ENCODE results near the gene FAM53B. TPM values are rescaled to one million over a fixed set of nuclear protein-coding genes. Genes with fewer than 3 reads are reported as not detected.

The FAM53B gene
- total and polyA plus RNA-seq, 4 donors, result 21.8 to 31.2 (median 29.7) TPM

DNA sequence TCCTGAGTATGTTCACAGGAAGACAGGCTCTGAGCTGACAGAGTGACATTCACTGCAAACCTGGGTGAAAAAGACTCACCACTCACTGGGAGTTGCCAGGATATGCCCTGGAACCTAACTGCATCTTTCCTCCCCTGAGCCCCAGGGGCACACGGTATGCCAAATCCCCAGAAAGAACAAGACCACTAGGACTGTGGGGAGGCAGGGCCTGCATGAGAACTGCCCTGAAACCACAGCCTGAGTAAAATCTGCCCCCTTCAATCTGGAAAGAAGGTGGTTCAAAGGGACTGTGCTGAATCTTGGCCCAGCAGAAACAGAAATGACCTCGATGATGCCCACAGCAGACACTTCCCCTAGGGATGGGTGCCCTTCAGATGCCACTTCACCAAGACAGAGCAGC lies 6.5 kb downstream of the FAM53B start:
- no peak for DNase-seq (ENCODE audit: low read depth in 4 of 6, low spot score in 6 of 6)
- Histone ChIP-seq H3K27me3 (ENCODE audit: control insufficient read depth, insufficient read depth, low read length) (no peaks in the 10 kb centered on the region), H3K9me3 (ENCODE audit: control insufficient read depth, insufficient read depth, low read length) (no peaks in the 10 kb centered on the region), H3K4me3 (ENCODE audit: low read depth, low read length) (no peak overlapping the region), H3K4me1 (ENCODE audit: control insufficient read depth, insufficient read depth, low read length) (peaks cover 87% of the 10 kb centered on the region), H3K27ac (ENCODE audit: low read depth, low read length) (no peak overlapping the region), H3K36me3 (ENCODE audit: control insufficient read depth, insufficient read depth, low read length) (peaks cover 16% of the 10 kb centered on the region)
- WGBS (ENCODE audit: insufficient coverage), result 83% methylated on average over 1 of the region's 2 CpGs

DNA sequence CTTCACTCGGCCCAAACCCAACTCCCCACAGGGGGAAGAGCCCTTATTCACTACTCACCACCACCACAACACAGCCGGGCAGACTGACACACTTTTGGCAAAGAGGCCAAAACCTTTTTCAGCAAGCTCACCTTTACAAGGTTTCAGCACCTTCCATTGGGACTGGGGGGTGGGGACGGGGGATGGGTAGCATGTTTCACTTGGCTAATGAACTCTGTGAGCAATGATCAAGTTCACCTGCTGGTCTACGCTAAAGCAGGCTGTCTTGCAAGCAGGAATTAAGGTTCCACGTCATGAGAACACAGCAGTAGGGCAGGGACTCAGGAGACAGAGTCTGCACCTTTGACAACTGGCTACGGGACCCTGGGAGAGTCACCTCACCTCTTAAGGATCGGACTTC lies 7.0 kb downstream of the FAM53B start:
- Histone ChIP-seq H3K27me3 (ENCODE audit: control insufficient read depth, insufficient read depth, low read length) (no peaks in the 10 kb centered on the region), H3K4me3 (ENCODE audit: low read depth, low read length) (no peak overlapping the region), H3K4me1 (ENCODE audit: control insufficient read depth, insufficient read depth, low read length) (peaks cover 87% of the 10 kb centered on the region), H3K27ac (ENCODE audit: low read depth, low read length) (peak overlapping the region; percentile 69), H3K9me3 (ENCODE audit: control insufficient read depth, insufficient read depth, low read length) (no peaks in the 10 kb centered on the region), H3K36me3 (ENCODE audit: control insufficient read depth, insufficient read depth, low read length) (peaks cover 19% of the 10 kb centered on the region)
- WGBS (ENCODE audit: insufficient coverage), result 68% methylated on average over 5 of the region's 7 CpGs
- no peak for DNase-seq (ENCODE audit: low read depth in 4 of 6, low spot score in 6 of 6)

DNA sequence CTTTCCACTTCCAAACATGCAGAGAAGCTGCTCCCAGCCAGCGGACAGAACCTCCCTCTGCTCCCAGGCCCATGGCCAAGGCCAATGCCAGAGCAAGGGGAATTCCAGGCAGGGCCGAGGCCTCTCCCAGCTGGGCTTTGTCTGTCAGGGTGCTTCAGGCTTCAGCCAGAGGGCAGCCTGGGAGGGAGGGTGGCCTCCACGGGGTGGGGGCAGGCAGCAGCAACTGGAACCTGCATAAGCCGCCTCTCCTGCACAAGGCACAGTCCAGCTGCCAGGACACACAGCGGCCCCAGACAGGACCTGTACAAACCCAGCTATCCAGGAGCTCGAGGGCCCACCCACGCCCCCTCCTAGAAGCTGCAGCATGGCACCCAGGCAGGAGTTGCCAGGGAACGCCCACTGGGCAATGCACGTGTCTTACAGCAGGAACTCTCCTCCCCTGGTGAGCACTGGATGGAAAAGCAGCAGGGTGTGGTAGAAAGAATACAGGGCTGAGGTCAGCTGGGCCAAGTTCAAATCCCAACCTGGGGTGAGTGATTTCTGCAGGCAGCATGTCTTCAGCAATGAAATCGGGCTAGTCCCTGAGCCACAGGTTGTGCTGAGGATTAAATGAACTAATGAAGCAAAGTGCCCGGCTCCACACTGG lies 7.6 kb downstream of the FAM53B start:
- H3K27ac ChIP-seq (ENCODE audit: low read depth, low read length), result peak overlapping the region; percentile 69
- peak in 1 of 6 donors; percentile 70 for DNase-seq (ENCODE audit: low read depth in 4 of 6, low spot score in 6 of 6)
- H3K27me3 ChIP-seq (ENCODE audit: control insufficient read depth, insufficient read depth, low read length), result no peaks in the 10 kb centered on the region
- no peak overlapping the region for H3K4me3 ChIP-seq (ENCODE audit: low read depth, low read length)
- peaks cover 87% of the 10 kb centered on the region for H3K4me1 ChIP-seq (ENCODE audit: control insufficient read depth, insufficient read depth, low read length)
- 39% methylated on average over 10 of the region's 11 CpGs for WGBS (ENCODE audit: insufficient coverage)
- no peaks in the 10 kb centered on the region for H3K9me3 ChIP-seq (ENCODE audit: control insufficient read depth, insufficient read depth, low read length)
- H3K36me3 ChIP-seq (ENCODE audit: control insufficient read depth, insufficient read depth, low read length), result peaks cover 23% of the 10 kb centered on the region

DNA sequence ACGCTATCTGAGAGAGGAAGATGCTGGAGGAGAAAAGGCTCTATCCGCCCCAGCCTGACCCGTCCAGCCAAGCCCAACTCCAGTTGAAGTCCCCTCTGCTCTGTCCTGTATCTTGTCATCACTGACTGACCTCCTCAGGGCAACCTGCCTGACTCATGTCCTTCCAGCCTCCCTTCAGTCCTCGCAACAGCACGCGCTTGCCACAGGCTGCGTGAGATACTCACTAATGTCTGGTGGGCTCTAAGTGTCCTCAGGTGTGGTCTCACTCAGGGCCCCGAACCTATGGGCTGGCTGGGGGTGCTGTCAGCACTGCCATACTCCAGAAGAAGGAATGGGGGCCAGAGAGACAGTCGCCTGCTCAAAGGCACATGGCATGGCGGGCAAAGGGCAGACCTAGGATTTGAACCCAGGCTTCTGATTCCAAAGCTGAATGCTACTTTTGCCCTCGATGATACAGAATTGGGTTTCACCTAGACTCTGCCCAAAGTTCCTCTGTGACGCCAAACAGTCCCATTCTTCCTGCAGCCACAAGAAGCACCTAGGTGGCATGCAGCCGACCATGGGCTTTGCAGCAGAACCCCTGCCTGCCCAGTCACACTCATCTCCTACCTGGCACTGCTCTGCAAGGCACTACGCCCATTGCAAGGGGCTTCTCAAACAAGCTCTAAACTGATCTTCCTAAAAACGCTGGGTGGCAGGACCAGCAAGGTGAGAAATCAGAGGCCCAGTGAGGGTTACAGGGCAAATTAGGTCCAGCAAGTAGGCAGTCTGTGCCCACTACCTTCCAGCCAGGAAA lies 8.5 kb downstream of the FAM53B start:
- no peak overlapping the region for H3K4me3 ChIP-seq (ENCODE audit: low read depth, low read length)

DNA sequence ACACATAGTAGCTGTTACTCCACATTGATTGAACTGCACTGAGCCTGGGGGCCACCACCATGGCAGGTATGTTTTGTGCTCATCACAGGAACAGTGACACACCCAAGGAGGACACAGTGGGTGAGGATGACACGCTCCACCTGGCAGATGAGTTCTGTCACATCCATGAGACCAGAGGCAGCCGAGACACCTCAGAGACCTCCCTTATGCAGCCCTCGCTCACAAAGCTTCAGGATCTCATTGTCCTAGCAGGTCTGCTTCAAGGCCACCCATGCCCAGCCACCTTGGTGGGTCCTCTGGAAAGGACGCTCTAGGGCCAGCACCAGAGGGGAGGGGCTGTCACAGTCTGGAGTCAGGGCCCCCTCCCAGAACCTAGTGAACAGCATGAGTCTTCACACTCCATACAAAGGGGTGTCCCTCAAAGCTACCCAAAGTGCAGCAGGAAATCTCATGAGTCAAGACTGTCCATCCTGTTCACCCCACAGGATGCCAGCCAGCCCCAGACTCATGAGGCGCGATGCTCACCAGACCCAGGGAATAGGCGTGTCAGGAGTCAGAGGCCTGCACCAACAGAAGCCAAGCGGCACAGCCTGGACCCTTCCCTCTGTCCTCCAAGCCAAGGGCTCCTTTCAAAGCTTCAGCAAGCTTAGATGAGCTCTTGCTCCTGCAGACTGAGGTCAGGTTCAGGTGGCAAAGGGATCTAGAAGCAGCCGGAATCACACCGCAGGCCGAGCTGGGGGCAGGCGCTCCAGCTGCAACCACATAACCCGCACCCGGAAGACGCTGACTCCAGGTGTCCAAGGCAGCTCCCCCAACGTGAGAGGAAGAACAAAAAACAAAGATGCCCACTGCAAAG lies 9.6 kb downstream of the FAM53B start:
- no peak for DNase-seq (ENCODE audit: low read depth in 4 of 6, low spot score in 6 of 6)
- WGBS (ENCODE audit: insufficient coverage), result 93% methylated on average over 16 of the region's 16 CpGs
- Histone ChIP-seq H3K4me1 (ENCODE audit: control insufficient read depth, insufficient read depth, low read length) (peaks cover 73% of the 10 kb centered on the region), H3K27me3 (ENCODE audit: control insufficient read depth, insufficient read depth, low read length) (no peaks in the 10 kb centered on the region), H3K36me3 (ENCODE audit: control insufficient read depth, insufficient read depth, low read length) (peaks cover 26% of the 10 kb centered on the region), H3K4me3 (ENCODE audit: low read depth, low read length) (no peak overlapping the region), H3K9me3 (ENCODE audit: control insufficient read depth, insufficient read depth, low read length) (no peaks in the 10 kb centered on the region), H3K27ac (ENCODE audit: low read depth, low read length) (no peak overlapping the region)

More for the DNA sequence above, 8.5 kb downstream of the FAM53B start:
- Histone ChIP-seq H3K9me3 (ENCODE audit: control insufficient read depth, insufficient read depth, low read length) (no peaks in the 10 kb centered on the region), H3K27ac (ENCODE audit: low read depth, low read length) (peak overlapping the region; percentile 69), H3K36me3 (ENCODE audit: control insufficient read depth, insufficient read depth, low read length) (peaks cover 23% of the 10 kb centered on the region), H3K27me3 (ENCODE audit: control insufficient read depth, insufficient read depth, low read length) (no peaks in the 10 kb centered on the region), H3K4me1 (ENCODE audit: control insufficient read depth, insufficient read depth, low read length) (peaks cover 82% of the 10 kb centered on the region)
- DNase-seq (ENCODE audit: low read depth in 4 of 6, low spot score in 6 of 6), result no peak
- WGBS (ENCODE audit: insufficient coverage), result 94% methylated on average over 12 of the region's 15 CpGs

DNA sequence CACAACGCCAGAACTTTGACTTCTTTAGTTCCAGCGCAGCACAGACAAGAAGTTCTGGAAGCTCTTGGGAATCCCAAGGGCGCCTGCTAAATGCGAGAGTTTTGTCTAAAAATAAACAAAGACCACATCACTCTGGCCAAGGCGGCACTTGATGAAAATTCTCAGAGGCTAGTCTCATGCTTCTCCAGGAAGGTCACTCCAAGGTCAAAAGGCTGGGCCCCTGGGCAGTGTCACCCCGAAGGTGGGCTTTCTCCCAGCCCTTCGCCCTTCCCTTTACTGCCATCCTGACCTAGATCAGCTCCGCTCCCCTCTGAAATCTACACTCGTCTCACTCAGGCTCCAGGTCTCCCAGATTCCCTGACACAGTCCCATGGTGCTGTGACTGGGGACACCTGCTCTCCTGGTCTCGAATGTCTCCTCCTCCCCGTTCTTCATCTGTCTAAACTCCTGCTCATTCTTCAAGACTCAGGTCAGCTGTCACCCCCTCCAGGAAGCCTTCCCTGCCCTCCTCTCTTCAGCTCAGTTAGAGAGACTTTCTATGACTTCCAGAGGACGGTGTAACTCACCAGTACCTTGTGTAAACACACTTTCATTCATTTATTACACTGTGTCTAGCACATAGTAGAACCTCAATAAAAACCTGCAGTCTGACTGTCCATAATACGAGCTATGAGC lies 10.5 kb downstream of the FAM53B start:
- WGBS (ENCODE audit: insufficient coverage), result 73% methylated on average over 12 of the region's 13 CpGs
- Histone ChIP-seq H3K4me3 (ENCODE audit: low read depth, low read length) (no peak overlapping the region), H3K27me3 (ENCODE audit: control insufficient read depth, insufficient read depth, low read length) (no peaks in the 10 kb centered on the region), H3K27ac (ENCODE audit: low read depth, low read length) (peak overlapping the region; percentile 17), H3K36me3 (ENCODE audit: control insufficient read depth, insufficient read depth, low read length) (peaks cover 26% of the 10 kb centered on the region), H3K4me1 (ENCODE audit: control insufficient read depth, insufficient read depth, low read length) (peaks cover 69% of the 10 kb centered on the region), H3K9me3 (ENCODE audit: control insufficient read depth, insufficient read depth, low read length) (no peaks in the 10 kb centered on the region)
- no peak for DNase-seq (ENCODE audit: low read depth in 4 of 6, low spot score in 6 of 6)

DNA sequence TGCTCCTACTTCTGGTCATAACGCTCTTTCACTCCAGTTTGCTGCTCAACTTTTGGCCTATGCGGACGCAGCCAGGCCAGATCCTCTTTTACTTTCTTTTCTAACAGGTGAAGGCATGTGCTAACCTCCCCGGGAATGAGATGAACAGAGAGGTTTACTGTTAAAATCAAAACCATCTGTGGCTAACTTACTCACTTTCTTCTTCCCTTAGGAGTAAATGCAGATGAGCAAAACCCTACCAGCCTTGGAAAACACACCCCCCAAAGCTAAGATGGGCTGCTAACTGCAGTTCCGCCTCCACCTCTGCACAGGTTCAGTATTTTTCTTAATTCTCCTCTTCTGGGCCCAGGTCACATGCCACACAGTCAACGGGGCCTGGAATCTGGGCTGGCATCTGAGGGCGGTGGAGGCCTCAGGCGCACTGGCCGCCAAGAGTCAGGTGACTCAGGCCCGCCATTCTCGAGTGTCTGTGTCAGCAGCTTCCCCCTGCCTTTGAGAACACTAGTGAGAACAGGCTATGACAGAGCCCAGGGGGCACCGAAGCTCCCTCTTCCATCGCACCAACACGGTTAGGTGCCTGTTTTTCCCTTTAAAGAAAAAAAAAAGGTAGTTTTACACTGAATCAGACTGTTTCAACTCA lies 11.1 kb downstream of the FAM53B start:
- H3K27ac ChIP-seq (ENCODE audit: low read depth, low read length), result peak overlapping the region; percentile 17
- peaks cover 26% of the 10 kb centered on the region for H3K36me3 ChIP-seq (ENCODE audit: control insufficient read depth, insufficient read depth, low read length)
- H3K27me3 ChIP-seq (ENCODE audit: control insufficient read depth, insufficient read depth, low read length), result no peaks in the 10 kb centered on the region
- H3K4me3 ChIP-seq (ENCODE audit: low read depth, low read length), result no peak overlapping the region
- 78% methylated on average over 11 of the region's 14 CpGs for WGBS (ENCODE audit: insufficient coverage)
- no peak for DNase-seq (ENCODE audit: low read depth in 4 of 6, low spot score in 6 of 6)
- H3K4me1 ChIP-seq (ENCODE audit: control insufficient read depth, insufficient read depth, low read length), result peaks cover 68% of the 10 kb centered on the region
- H3K9me3 ChIP-seq (ENCODE audit: control insufficient read depth, insufficient read depth, low read length), result no peaks in the 10 kb centered on the region

DNA sequence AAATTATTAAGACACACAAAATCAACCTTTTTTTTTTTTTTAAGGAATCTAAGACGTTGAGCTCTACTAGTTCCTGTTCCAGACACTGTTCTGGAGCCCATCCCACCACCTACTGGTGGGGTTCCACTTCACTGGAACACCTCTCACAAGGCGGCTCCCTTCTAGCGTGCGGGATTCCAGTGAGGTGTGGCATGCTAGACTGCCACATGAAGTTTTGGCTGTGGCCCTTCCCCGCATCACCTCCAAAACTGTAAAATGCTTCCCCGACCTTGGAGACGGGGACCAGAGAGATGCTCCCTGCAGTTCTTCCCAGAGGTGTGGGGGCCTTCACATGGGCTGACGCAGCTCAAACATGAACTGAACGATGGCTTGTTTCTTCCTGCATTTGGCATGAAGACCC lies 12.6 kb downstream of the FAM53B start:
- Histone ChIP-seq H3K4me1 (ENCODE audit: control insufficient read depth, insufficient read depth, low read length) (peaks cover 63% of the 10 kb centered on the region), H3K27me3 (ENCODE audit: control insufficient read depth, insufficient read depth, low read length) (no peaks in the 10 kb centered on the region), H3K36me3 (ENCODE audit: control insufficient read depth, insufficient read depth, low read length) (peaks cover 23% of the 10 kb centered on the region), H3K4me3 (ENCODE audit: low read depth, low read length) (no peak overlapping the region), H3K9me3 (ENCODE audit: control insufficient read depth, insufficient read depth, low read length) (no peaks in the 10 kb centered on the region), H3K27ac (ENCODE audit: low read depth, low read length) (no peak overlapping the region)
- WGBS (ENCODE audit: insufficient coverage), result over 99% methylated on average over 8 of the region's 9 CpGs
- no peak for DNase-seq (ENCODE audit: low read depth in 4 of 6, low spot score in 6 of 6)

DNA sequence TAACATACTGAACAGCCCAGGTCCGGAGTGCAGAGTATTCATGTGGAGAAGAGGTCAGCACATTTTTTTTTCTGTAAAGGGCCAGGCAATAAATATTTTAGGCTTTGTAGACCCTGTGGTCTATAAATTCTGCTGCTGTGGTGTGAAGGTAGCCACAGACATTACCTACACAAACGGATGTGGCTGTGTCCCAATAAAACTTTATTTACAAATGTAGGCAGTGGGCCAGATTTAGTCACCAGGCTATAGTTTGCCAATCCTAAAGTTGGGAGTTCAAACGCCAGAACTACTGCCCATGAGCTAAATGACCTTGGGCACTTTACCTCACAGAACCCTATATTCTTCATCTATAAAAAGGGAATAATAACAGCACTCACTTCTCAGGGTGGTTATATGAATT lies 13.4 kb downstream of the FAM53B start:
- Histone ChIP-seq H3K4me3 (ENCODE audit: low read depth, low read length) (no peak overlapping the region), H3K27ac (ENCODE audit: low read depth, low read length) (no peak overlapping the region), H3K36me3 (ENCODE audit: control insufficient read depth, insufficient read depth, low read length) (peaks cover 20% of the 10 kb centered on the region), H3K27me3 (ENCODE audit: control insufficient read depth, insufficient read depth, low read length) (no peaks in the 10 kb centered on the region), H3K4me1 (ENCODE audit: control insufficient read depth, insufficient read depth, low read length) (peaks cover 61% of the 10 kb centered on the region), H3K9me3 (ENCODE audit: control insufficient read depth, insufficient read depth, low read length) (no peaks in the 10 kb centered on the region)
- no CpG with 5 or more reads among the region's 3 CpGs for WGBS (ENCODE audit: insufficient coverage)
- no peak for DNase-seq (ENCODE audit: low read depth in 4 of 6, low spot score in 6 of 6)
